Measurements from ENCODE around the gene SCO2. TPM values are rescaled to one million over a fixed set of nuclear protein-coding genes. Genes with fewer than 3 reads are reported as not detected.
A peak's percentile ranks its signal among the peaks of the same experiment; 100 is the strongest.

SCO2 gene
- total and polyA plus RNA-seq, 9 of the 15 experiments (the other 6 are each of a cell fraction or from before 2014, with no cell fraction given), result 0.34 to 4.0 (median 1.1) TPM; not detected in 3

DNA sequence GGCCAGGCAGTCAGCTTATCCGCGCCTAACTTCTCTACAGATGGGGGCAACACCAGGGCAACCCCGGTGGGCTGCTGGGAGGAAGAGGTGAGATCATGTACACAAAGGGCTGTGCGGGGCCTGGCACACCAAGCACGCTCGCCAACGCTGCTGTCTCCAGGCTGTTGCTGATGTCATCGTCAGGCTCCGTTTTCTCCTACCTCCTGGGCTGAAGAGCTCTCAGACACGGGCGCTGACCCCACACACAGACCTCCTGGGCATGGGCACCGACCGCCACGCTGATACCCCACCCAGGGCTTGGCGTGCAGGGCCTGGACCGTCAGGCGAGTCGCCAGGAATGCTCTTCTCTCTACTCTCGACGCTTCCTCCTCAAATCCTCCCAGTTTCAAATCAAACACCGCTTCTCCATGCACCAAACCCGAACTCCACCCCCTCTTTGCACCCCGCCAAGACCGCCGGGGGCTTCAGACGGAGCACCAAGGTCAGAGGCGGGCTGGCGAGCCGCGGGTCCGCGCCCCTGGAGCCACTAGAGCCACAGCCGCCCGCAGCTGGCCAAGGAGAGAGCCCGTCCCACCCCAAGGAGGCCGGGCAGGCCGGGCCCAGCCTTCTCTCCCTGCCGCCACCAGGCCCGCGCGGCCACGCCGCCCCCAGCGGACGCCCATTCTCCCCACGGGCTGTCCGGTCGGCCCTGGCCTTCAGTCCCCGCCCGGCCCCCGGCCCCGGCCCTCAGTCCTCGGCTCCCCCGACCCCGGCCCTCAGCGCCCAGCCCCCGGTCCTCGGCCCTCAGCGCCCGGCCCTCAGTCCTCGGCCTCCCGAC is 51.3 kb downstream of the SCO2 start:
- FAIRE-seq (no peak), DNase-seq (ENCODE audit: extremely low read depth in 1 of 4, low spot score in 3 of 4) (peak; percentile 24 to 55 (median 52)), ATAC-seq (peak; percentile 60)
- Histone ChIP-seq H4K20me1 (replicated peaks; ENCODE audit: control insufficient read depth, insufficient read depth, low read length) (peaks cover 36% of the 10 kb centered on the region), H3K27me3 (ENCODE audit: control insufficient read depth in 2 of 2, insufficient read depth in 2 of 2, low read length in 2 of 2) (no peaks in the 10 kb centered on the region), H3K9me1 (ENCODE audit: control insufficient read depth, insufficient read depth, low read length) (peaks cover 8% of the 10 kb centered on the region), H3K36me3 (ENCODE audit: control insufficient read depth, insufficient read depth, low read length) (0 out of 3 replicates have a peak, but pooled peaks cover 2% of the 10 kb centered on the region), H3K9ac (ENCODE audit: insufficient read depth in 1 of 2, low read depth in 2 of 2, low read length in 2 of 2) (peak overlapping the region; percentile 44 to 93; a peak in 3 of 4 replicates), H3K4me2 (ENCODE audit: insufficient read depth, low read length) (peak overlapping the region; percentile 73), H3K9me3 (replicated peaks; ENCODE audit: control insufficient read depth, insufficient read depth, low read depth, low read length) (no peaks in the 10 kb centered on the region), H3K27ac (ENCODE audit: extremely low read depth, low read depth, low read length) (peak overlapping the region; percentile 46; the same call in 2 of the 3 replicates), H2AFZ (ENCODE audit: low read depth, low read length) (no peak overlapping the region), H3K79me2 (ENCODE audit: control insufficient read depth, insufficient read depth, low read length) (peaks cover 51% of the 10 kb centered on the region), H3K4me1 (replicated peaks in 1 of 2; ENCODE audit: control insufficient read depth in 2 of 2, insufficient read depth in 2 of 2, low read length in 2 of 2) (peaks cover 29 to 62% of the 10 kb centered on the region in 2 experiments), H3K4me3 (peak overlapping the region; percentile 63)
- intact Hi-C loops (cut with micrococcal nuclease), result no loop called here
- WGBS (ENCODE audit: insufficient coverage, low coverage, missing lambda C conversion rate), result 11% methylated on average over 30 of the region's 62 CpGs
- ChIA-PET POLR2A (interaction anchor here (1.0 kb wide), 1 partner anchor 9 kb away, joined by 5 read pairs; no protein-coding TSS in a partner anchor), CTCF (ENCODE audit: low intra/inter-chr PET ratio) (interaction anchor here (0.6 kb wide), 1 partner anchor 131 kb away, joined by 4 read pairs; no protein-coding TSS in a partner anchor)
- in situ Hi-C loops (cut with MboI), result no loop called here
- TSS peak; percentile 56 for BruUV-seq (replicated peaks)
- no peak for TF ChIP-seq NCOA6 (IDR thresholded peaks at IDR 0.05)
- TF ChIP-seq LARP7 (IDR thresholded peaks at IDR 0.05), result no peak
- TF ChIP-seq, protein P1, sequence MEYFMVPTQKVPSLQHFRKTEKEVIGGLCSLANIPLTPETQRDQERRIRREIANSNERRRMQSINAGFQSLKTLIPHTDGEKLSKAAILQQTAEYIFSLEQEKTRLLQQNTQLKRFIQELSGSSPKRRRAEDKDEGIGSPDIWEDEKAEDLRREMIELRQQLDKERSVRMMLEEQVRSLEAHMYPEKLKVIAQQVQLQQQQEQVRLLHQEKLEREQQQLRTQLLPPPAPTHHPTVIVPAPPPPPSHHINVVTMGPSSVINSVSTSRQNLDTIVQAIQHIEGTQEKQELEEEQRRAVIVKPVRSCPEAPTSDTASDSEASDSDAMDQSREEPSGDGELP (CRISPR knock-in tag; IDR thresholded peaks at IDR 0.05; ENCODE audit: borderline replicate concordance), result peak; percentile 41; the same call in 1 of the 2 replicates
- TF ChIP-seq TCF3 (CRISPR knock-in tag; IDR thresholded peaks at IDR 0.05), result no peak
- TF ChIP-seq SIN3A (IDR thresholded peaks at IDR 0.05; ENCODE audit: borderline replicate concordance in 2 of 2, control insufficient read depth in 1 of 2, low read depth in 2 of 2, low read length in 2 of 2), result peak in 1 of 2 experiments; percentile 70; a peak in 1 of 4 replicates
- no peak for TF ChIP-seq SUPT5H (IDR thresholded peaks at IDR 0.05)
- TF ChIP-seq FOXM1 (IDR thresholded peaks at IDR 0.05; ENCODE audit: low read depth), result no peak
- no peak for TF ChIP-seq FOXM1 (CRISPR knock-in tag; IDR thresholded peaks at IDR 0.05; ENCODE audit: low read depth)
- TF ChIP-seq MCM2 (IDR thresholded peaks at IDR 0.05; ENCODE audit: low read depth), result no peak
- no peak for TF ChIP-seq ZNF699 (CRISPR knock-in tag; IDR thresholded peaks at IDR 0.05; ENCODE audit: insufficient replicate concordance)
- no peak; the same call in 1 of the 2 replicates for TF ChIP-seq ZBTB7A (IDR thresholded peaks at IDR 0.05; ENCODE audit: borderline replicate concordance, control insufficient read depth, low read depth, low read length)
- TF ChIP-seq FOSL1 (tag; conservative IDR thresholded peaks at IDR 0.05), result no peak
- TF ChIP-seq UBTF (IDR thresholded peaks at IDR 0.05; ENCODE audit: borderline replicate concordance in 1 of 2, low read depth in 2 of 2, low read length in 2 of 2), result 0 out of 4 replicates have a peak, but pooled peaks have one; percentile 39 to 58
- no peak for TF ChIP-seq NFE2L1 (tag; IDR thresholded peaks at IDR 0.05; ENCODE audit: borderline replicate concordance, low read depth)
